HepG2 (cell line): ENCODE results near the gene WDCP. TPM values are rescaled to one million over a fixed set of nuclear protein-coding genes. Genes with fewer than 3 reads are reported as not detected.

ENCODE experiments used
- FOXK2 ChIP-seq: fragments of 450-650 bp; IDR thresholded peaks from 2 replicates; pipeline ENCODE4 v1.6.1; 2016
- JUND ChIP-seq: sonication (generic); formaldehyde crosslinking; IDR thresholded peaks from 2 replicates; pipeline ENCODE4 v1.8.0; 2022; ENCODE audit warnings: mild to moderate bottlenecking, missing genetic modification reagents
- MBNL3 ChIP-seq: fragments of 250-450 bp; sonication (Bioruptor Pico); conservative IDR thresholded peaks from 2 replicates; pipeline ENCODE4 v1.8.0; 2022; ENCODE audit warnings: mild to moderate bottlenecking, inconsistent platforms
- NCOA2 ChIP-seq: sonication (generic); formaldehyde crosslinking; IDR thresholded peaks from 2 replicates; pipeline ENCODE4 v1.8.0; 2022; ENCODE audit warnings: inconsistent platforms
- POLR2G ChIP-seq: fragments of 200-400 bp; formaldehyde crosslinking; IDR thresholded peaks from 2 replicates; pipeline ENCODE4 v1.6.1; 2018; ENCODE audit warnings: mild to moderate bottlenecking, low read depth, low read length, moderate library complexity
- RORA ChIP-seq: sonication (generic); formaldehyde crosslinking; IDR thresholded peaks from 2 replicates; pipeline ENCODE4 v1.5.0; 2020; ENCODE audit warnings: mild to moderate bottlenecking, missing genetic modification reagents, moderate library complexity
- ZMAT3 ChIP-seq: sonication (generic); formaldehyde crosslinking; conservative IDR thresholded peaks from 2 replicates; pipeline ENCODE4 v1.7.0; 2021; ENCODE audit warnings: missing genetic modification reagents
- ZNF142 ChIP-seq: sonication (generic); formaldehyde crosslinking; IDR thresholded peaks from 2 replicates; pipeline ENCODE4 v1.4.0; 2020; ENCODE audit warnings: missing genetic modification reagents
- ZNF282 ChIP-seq: fragments of 450-650 bp; IDR thresholded peaks from 2 replicates; pipeline ENCODE4 v1.6.1; 2018; ENCODE audit not compliant: partially characterized antibody
- ZNF30 ChIP-seq: sonication (generic); formaldehyde crosslinking; IDR thresholded peaks from 2 replicates; pipeline ENCODE4 v1.5.0; 2020; ENCODE audit warnings: mild to moderate bottlenecking, missing genetic modification reagents
- ZNF441 ChIP-seq: sonication (generic); formaldehyde crosslinking; IDR thresholded peaks from 2 replicates; pipeline ENCODE4 v1.7.0; 2021; ENCODE audit warnings: missing genetic modification reagents, borderline replicate concordance
- ZNF460 ChIP-seq: sonication (generic); formaldehyde crosslinking; IDR thresholded peaks from 2 replicates; pipeline ENCODE4 v1.5.1; 2020; ENCODE audit warnings: missing genetic modification reagents, mild to moderate bottlenecking, borderline replicate concordance
- ZNF646 ChIP-seq: sonication (generic); formaldehyde crosslinking; IDR thresholded peaks from 2 replicates; pipeline ENCODE4 v1.9.0; 2021; ENCODE audit warnings: mild to moderate bottlenecking, missing genetic modification reagents
- ZNF746 ChIP-seq: sonication (generic); formaldehyde crosslinking; IDR thresholded peaks from 2 replicates; pipeline ENCODE4 v1.8.0; 2022; ENCODE audit warnings: mild to moderate bottlenecking, missing genetic modification reagents
- ZNF782 ChIP-seq: sonication (generic); formaldehyde crosslinking; IDR thresholded peaks from 2 replicates; pipeline ENCODE4 v1.4.0; 2020; ENCODE audit warnings: missing genetic modification reagents, mild to moderate bottlenecking, borderline replicate concordance
- ZNF790 ChIP-seq: sonication (generic); formaldehyde crosslinking; IDR thresholded peaks from 2 replicates; pipeline ENCODE4 v1.8.0; 2022; ENCODE audit warnings: missing genetic modification reagents, mild to moderate bottlenecking, borderline replicate concordance
- ZNF891 ChIP-seq: sonication (generic); formaldehyde crosslinking; IDR thresholded peaks from 2 replicates; pipeline ENCODE4 v1.5.0; 2020; ENCODE audit warnings: mild to moderate bottlenecking, missing genetic modification reagents
- ZSCAN29 ChIP-seq: sonication (generic); formaldehyde crosslinking; conservative IDR thresholded peaks from 2 replicates; pipeline ENCODE4 v1.4.0; 2020; ENCODE audit warnings: mild to moderate bottlenecking, missing genetic modification reagents
- polyA plus RNA-seq, 8 experiments: library from polyadenylated mRNA; depleted of rRNA in 3 of 8; stranded (reverse) in 7 of 8; unstranded in 1 of 8; fragments of >200 nt; fragmentation: Illumina TruSeq in 4 of 8; extraction: Trizol in 4 of 8; gene quantifications; 2 replicates each; pipeline versions ENCODE4 v1.2.1 to v1.2.3, GENCODE V29; 2011 to 2016; ENCODE audit warnings: low read depth in 4 of 8, missing spikeins in 1 of 8, mixed read lengths in 1 of 8; ENCODE audit not compliant: insufficient read depth in 1 of 8
- total RNA-seq, 5 experiments: library from RNA; depleted of rRNA; stranded (reverse); fragments of >200 nt; fragmentation: Illumina TruSeq; extraction: Trizol; gene quantifications; 2 replicates each; pipeline ENCODE4 v1.2.3, GENCODE V29; 2016; ENCODE audit warnings: low read depth in 1 of 5

Gene WDCP
- total and polyA plus RNA-seq, 2 of the 13 experiments (the other 11 are each of a cell fraction or from before 2014, with no cell fraction given) = 17.4 to 22.6 TPM

- TF ChIP-seq ZNF646 (CRISPR knock-in tag) (no peak), POLR2G (peak; percentile 92), ZNF142 (no peak; the same call in 1 of the 2 replicates), ZSCAN29 (peak; percentile 96), ZNF460 (CRISPR knock-in tag) (no peak; the same call in 1 of the 2 replicates), ZNF441 (CRISPR knock-in tag) (no peak), MBNL3 (CRISPR knock-in tag) (no peak; the same call in 1 of the 2 replicates), NCOA2 (CRISPR knock-in tag) (0 out of 2 replicates have a peak, but pooled peaks have one; percentile 17), JUND (peak; percentile 70), ZNF782 (peak; percentile 52; the same call in 1 of the 2 replicates), ZNF30 (CRISPR knock-in tag) (no peak), ZNF790 (CRISPR knock-in tag) (peak; percentile 80; the same call in 1 of the 2 replicates), ZNF746 (no peak; the same call in none of the 2 replicates), ZNF891 (no peak; the same call in 1 of the 2 replicates), RORA (CRISPR knock-in tag) (no peak), FOXK2 (no peak), ZMAT3 (CRISPR knock-in tag) (peak; percentile 93), ZNF282 (no peak)
Observed at GRCh38 chr2:24084386-24085199, 37.4 kb upstream of the WDCP start, which contains the start of gene TP53I3 (continued).
